ENCODE results near the gene GAS2L1.

DNA sequence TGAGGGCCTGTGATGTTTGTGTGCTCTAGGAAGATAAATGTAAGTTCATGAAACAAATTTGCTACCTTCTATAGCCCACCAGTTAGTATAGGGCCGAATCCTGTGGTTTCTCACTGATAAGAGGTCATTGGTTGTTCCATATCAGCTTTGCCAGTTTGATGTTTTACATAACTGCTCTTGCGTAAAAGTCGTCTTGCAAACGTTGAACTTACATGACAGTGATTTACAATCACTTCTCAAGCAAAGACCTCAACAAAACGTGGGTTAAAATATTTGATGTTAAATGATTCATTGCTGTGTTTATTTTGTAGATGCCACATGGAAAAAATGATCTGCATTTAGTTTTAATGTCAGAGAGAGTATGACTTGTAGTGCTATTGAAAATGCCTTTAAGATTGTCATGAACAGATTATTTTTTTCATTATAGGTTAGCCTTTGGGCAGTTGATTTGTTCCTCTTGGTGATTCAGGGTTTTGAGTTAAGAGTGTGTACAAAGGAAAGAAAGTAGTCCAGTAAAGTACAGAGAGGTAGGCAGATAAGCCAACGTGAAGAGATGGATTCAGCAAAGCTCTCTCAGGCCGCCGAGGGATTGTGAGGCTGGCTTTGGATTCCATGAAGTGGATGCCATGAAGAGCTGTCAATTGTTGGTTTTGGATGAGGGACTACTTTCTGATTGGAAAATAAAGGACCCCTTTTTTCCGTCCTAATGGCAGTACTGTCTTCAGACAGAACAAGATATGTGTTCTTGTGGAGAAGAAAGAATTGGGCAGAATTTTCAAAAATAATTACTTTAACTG lies 35.8 kb upstream of the GAS2L1 start:
- 0 out of 2 replicates have a peak, but pooled peaks have one; percentile 7 for TF ChIP-seq POLR2AphosphoS5 (IDR thresholded peaks at IDR 0.05; ENCODE audit: borderline replicate concordance, low read depth, low read length)
- TF ChIP-seq EZH2 (IDR thresholded peaks at IDR 0.05): no peak
- TF ChIP-seq FOXP2 (optimal IDR thresholded peaks at IDR 0.05; ENCODE audit: control extremely low read depth, extremely low read length, insufficient read depth): no peak
